ENCODE measurements around the gene ALOX15B.

- TF ChIP-seq, protein P1, sequence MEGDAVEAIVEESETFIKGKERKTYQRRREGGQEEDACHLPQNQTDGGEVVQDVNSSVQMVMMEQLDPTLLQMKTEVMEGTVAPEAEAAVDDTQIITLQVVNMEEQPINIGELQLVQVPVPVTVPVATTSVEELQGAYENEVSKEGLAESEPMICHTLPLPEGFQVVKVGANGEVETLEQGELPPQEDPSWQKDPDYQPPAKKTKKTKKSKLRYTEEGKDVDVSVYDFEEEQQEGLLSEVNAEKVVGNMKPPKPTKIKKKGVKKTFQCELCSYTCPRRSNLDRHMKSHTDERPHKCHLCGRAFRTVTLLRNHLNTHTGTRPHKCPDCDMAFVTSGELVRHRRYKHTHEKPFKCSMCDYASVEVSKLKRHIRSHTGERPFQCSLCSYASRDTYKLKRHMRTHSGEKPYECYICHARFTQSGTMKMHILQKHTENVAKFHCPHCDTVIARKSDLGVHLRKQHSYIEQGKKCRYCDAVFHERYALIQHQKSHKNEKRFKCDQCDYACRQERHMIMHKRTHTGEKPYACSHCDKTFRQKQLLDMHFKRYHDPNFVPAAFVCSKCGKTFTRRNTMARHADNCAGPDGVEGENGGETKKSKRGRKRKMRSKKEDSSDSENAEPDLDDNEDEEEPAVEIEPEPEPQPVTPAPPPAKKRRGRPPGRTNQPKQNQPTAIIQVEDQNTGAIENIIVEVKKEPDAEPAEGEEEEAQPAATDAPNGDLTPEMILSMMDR (conservative IDR thresholded peaks at IDR 0.05 in 1 of 2, IDR thresholded peaks at IDR 0.05 in 1 of 2; ENCODE audit: low read depth in 1 of 2, low read length in 2 of 2) = no peak
- TF ChIP-seq EZH2 (IDR thresholded peaks at IDR 0.05; ENCODE audit: low read length, missing control alignments) = no peak
Measured at GRCh38 chr17:8072341-8072728, 33.5 kb downstream of the ALOX15B start.
